HG02678 (cell line): ENCODE measurements around the gene USP19.
A peak's percentile ranks its signal among the peaks of the same experiment; 100 is the strongest.

ENCODE experiments used
- ATAC-seq: cut with Tn5 transposase; IDR thresholded peaks from one replicate; pipeline ENCODE4 v1.9.1; 2021; ENCODE audit warnings: mild to moderate bottlenecking, moderate library complexity; ENCODE audit not compliant: unreplicated experiment

USP19 gene

GRCh38 chr3:49104427-49105291 is 16.0 kb downstream of the USP19 start, which contains the start of gene QARS1:
Gene QARS1, minus strand, starts transcription at chr3:49104757. Its CDS starts 24 bp downstream, at chr3:49104733.
- peak; percentile 91 for ATAC-seq

- no peak for ATAC-seq
Measured at GRCh38 chr3:49104052-49104426, 16.6 kb downstream of the USP19 start.

- no peak for ATAC-seq
Measured at GRCh38 chr3:49100046-49100615, 20.5 kb downstream of the USP19 start.

- ATAC-seq, result no peak
Measured at GRCh38 chr3:49098910-49099630, 21.6 kb downstream of the USP19 start.

GRCh38 chr3:49098429-49098828 is 22.2 kb downstream of the USP19 start:
- ATAC-seq, result no peak

GRCh38 chr3:49093853-49094767 is 26.5 kb downstream of the USP19 start, which contains the start of gene QRICH1:
Gene QRICH1, minus strand, starts transcription at chr3:49094071. Its CDS starts 17,054 bp downstream, at chr3:49077017.
- peak; percentile 75 for ATAC-seq

GRCh38 chr3:49092938-49093852 is 27.4 kb downstream of the USP19 start:
- ATAC-seq, result peak; percentile 37

- no peak for ATAC-seq
Measured at GRCh38 chr3:49081429-49081828, 39.2 kb downstream of the USP19 start.

GRCh38 chr3:49079270-49079669 is 41.4 kb downstream of the USP19 start:
- no peak for ATAC-seq

GRCh38 chr3:49076646-49077045 is 44.0 kb downstream of the USP19 start:
- no peak for ATAC-seq

GRCh38 chr3:49076116-49076515 is 44.5 kb downstream of the USP19 start:
- ATAC-seq, result no peak
